Activated naive CD4-positive, alpha-beta T cell treated with anti-CD3 and anti-CD28 coated beads for 36 hours (primary cell): ENCODE measurements around the gene BTBD19. TPM values are rescaled to one million over a fixed set of nuclear protein-coding genes. Genes with fewer than 3 reads are reported as not detected.
"Not testable (repeated sequence)": the region's sequence is repeated elsewhere in the genome, so short reads cannot be mapped to it uniquely, and the experiment has no call there.

ENCODE experiments used
- CTCF ChIA-PET: fragments of 350-600 bp; sonication (Branson Sonifier 250); formaldehyde crosslinking; loops from one replicate; lab custom pipeline; 2021; ENCODE audit warnings: antibody characterized with exemption; lab: Charles Lee
- DNase-seq: peaks from one replicate; pipeline ENCODE4 v3.0.0-alpha.2; 2020
- H3K27ac Mint-ChIP-seq: one replicate; pipeline ENCODE4 v1.8.0; 2021; ENCODE audit warnings: mild to moderate bottlenecking, mixed read lengths
- H3K27me3 Mint-ChIP-seq: one replicate; pipeline ENCODE4 v1.8.0; 2021; ENCODE audit warnings: low read depth, mixed read lengths
- H3K36me3 Mint-ChIP-seq: one replicate; pipeline ENCODE4 v1.8.0; 2021; ENCODE audit warnings: low read depth, mixed read lengths
- H3K4me1 Mint-ChIP-seq: one replicate; pipeline ENCODE4 v1.8.0; 2021; ENCODE audit warnings: low read depth, mixed read lengths
- H3K4me3 Mint-ChIP-seq: one replicate; pipeline ENCODE4 v1.8.0; 2021; ENCODE audit warnings: mild to moderate bottlenecking, moderate library complexity, mixed read lengths
- H3K9me3 Mint-ChIP-seq: one replicate; pipeline ENCODE4 v1.8.0; 2021; ENCODE audit warnings: mixed read lengths
- intact Hi-C: fragments of 100-400 bp; cut with micrococcal nuclease; formaldehyde crosslinking; loops from one replicate; pipeline ENCODE4 v1.15.1; 2023
- total RNA-seq, 2 experiments: library from RNA; stranded (reverse); gene quantifications; one replicate each; pipeline ENCODE4 v1.2.3, GENCODE V29; 2021

Gene BTBD19
- total RNA-seq, 2 experiments from 2014 or later = 5.9 to 6.7 TPM

GRCh38 chr1:44835738-44836675 lies 27.7 kb downstream of the BTBD19 start:
- Mint-ChIP-seq H3K9me3 (no peaks in the 10 kb centered on the region), H3K4me1 (peaks cover 5% of the 10 kb centered on the region), H3K36me3 (no peaks in the 10 kb centered on the region), H3K4me3 (no peak overlapping the region), H3K27me3 (peaks cover 9% of the 10 kb centered on the region), H3K27ac (no peak overlapping the region)
- CTCF ChIA-PET = interaction anchor here (0.6 to 2.2 kb wide), 16 partner anchors 8 to 467 kb away, joined by 3 to 15 read pairs (median 4); partner anchors contain the start of genes EIF2B3, HECTD3 and RNU5D-1
- peak; percentile 98 for DNase-seq
- intact Hi-C loops = loop anchor here (1.0 to 2.0 kb wide), 4 partner anchors 150 to 657 kb away; partner anchors contain the start of genes EIF2B3 and HECTD3

GRCh38 chr1:44838294-44838693 lies 30.0 kb downstream of the BTBD19 start:
- CTCF ChIA-PET = interaction anchor here (0.7 to 1.0 kb wide), 3 partner anchors 25 to 369 kb away, joined by 3 to 7 read pairs (median 6); no protein-coding TSS in a partner anchor

GRCh38 chr1:44839576-44839975 lies 31.3 kb downstream of the BTBD19 start:
- Mint-ChIP-seq H3K4me1 (peaks cover 9% of the 10 kb centered on the region), H3K36me3 (peaks cover 3% of the 10 kb centered on the region), H3K27ac (no peak overlapping the region), H3K27me3 (peaks cover 28% of the 10 kb centered on the region), H3K9me3 (no peaks in the 10 kb centered on the region), H3K4me3 (no peak overlapping the region)
- intact Hi-C loops = no loop called here
- DNase-seq = no peak
- CTCF ChIA-PET = no interaction called here

More at GRCh38 chr1:44838294-44838693, 30.0 kb downstream of the BTBD19 start:
- H3K27ac Mint-ChIP-seq, intact Hi-C loops, H3K36me3 Mint-ChIP-seq, H3K9me3 Mint-ChIP-seq, H3K4me3 Mint-ChIP-seq, H3K4me1 Mint-ChIP-seq, DNase-seq: not testable (repeated sequence)
- H3K27me3 Mint-ChIP-seq = peaks cover 25% of the 10 kb centered on the region

- Mint-ChIP-seq H3K4me3 (no peak overlapping the region), H3K9me3 (peaks cover 2% of the 10 kb centered on the region), H3K27me3 (peaks cover 28% of the 10 kb centered on the region), H3K27ac (no peak overlapping the region), H3K4me1 (peaks cover 4% of the 10 kb centered on the region), H3K36me3 (peaks cover 9% of the 10 kb centered on the region)
- intact Hi-C loops = no loop called here
- no peak for DNase-seq
- CTCF ChIA-PET = no interaction called here
These were observed 34.2 kb downstream of the BTBD19 start for GRCh38 chr1:44842486-44842861.

- Mint-ChIP-seq H3K4me1 (peaks cover 4% of the 10 kb centered on the region), H3K9me3 (peaks cover 2% of the 10 kb centered on the region), H3K27me3 (peaks cover 28% of the 10 kb centered on the region), H3K27ac (no peak within 1 kb of the TSS), H3K36me3 (peaks cover 9% of the 10 kb centered on the region), H3K4me3 (peak within 1 kb of the TSS; percentile 9)
- DNase-seq = peak; percentile 26
- intact Hi-C loops = no loop called here
- CTCF ChIA-PET = no interaction called here
These were observed 34.7 kb downstream of the BTBD19 start, which contains the start of gene PTCH2 for GRCh38 chr1:44842862-44843655. Gene PTCH2 (minus strand): TSS chr1:44843253. CDS start chr1:44842932, 321 bp downstream.

- Mint-ChIP-seq H3K27ac (no peak overlapping the region), H3K36me3 (peaks cover 31% of the 10 kb centered on the region), H3K4me1 (peaks cover 19% of the 10 kb centered on the region), H3K4me3 (no peak overlapping the region), H3K9me3 (peaks cover 2% of the 10 kb centered on the region), H3K27me3 (peaks cover 10% of the 10 kb centered on the region)
- DNase-seq = no peak
- intact Hi-C loops = no loop called here
- CTCF ChIA-PET = no interaction called here
These were observed 38.7 kb downstream of the BTBD19 start for GRCh38 chr1:44846985-44847384.

- DNase-seq = no peak
- Mint-ChIP-seq H3K9me3 (peaks cover 2% of the 10 kb centered on the region), H3K4me1 (peaks cover 14% of the 10 kb centered on the region), H3K27me3 (peaks cover 3% of the 10 kb centered on the region), H3K27ac (no peak overlapping the region), H3K4me3 (no peak overlapping the region), H3K36me3 (peaks cover 33% of the 10 kb centered on the region)
- CTCF ChIA-PET = interaction anchor here (0.7 to 1.2 kb wide), 2 partner anchors 11 to 48 kb away, joined by 3 to 7 read pairs; partner anchors contain the start of gene PLK3
- intact Hi-C loops = no loop called here
These were observed 39.5 kb downstream of the BTBD19 start for GRCh38 chr1:44847845-44848244.

GRCh38 chr1:44848456-44849181 lies 40.3 kb downstream of the BTBD19 start:
- no peak for DNase-seq
- Mint-ChIP-seq H3K9me3 (peaks cover 2% of the 10 kb centered on the region), H3K27me3 (peaks cover 3% of the 10 kb centered on the region), H3K4me1 (peaks cover 14% of the 10 kb centered on the region), H3K36me3 (peaks cover 39% of the 10 kb centered on the region), H3K27ac (peak overlapping the region; percentile 13), H3K4me3 (no peak overlapping the region)
- intact Hi-C loops = no loop called here
- CTCF ChIA-PET = interaction anchor here (0.6 to 1.2 kb wide), 3 partner anchors 12 to 34 kb away, joined by 4 to 7 read pairs (median 5); no protein-coding TSS in a partner anchor

GRCh38 chr1:44849575-44850132 lies 41.3 kb downstream of the BTBD19 start:
- peaks cover 40% of the 10 kb centered on the region for H3K36me3 Mint-ChIP-seq
- intact Hi-C loops = no loop called here
- H3K4me3 Mint-ChIP-seq = no peak overlapping the region
- peak overlapping the region; percentile 47 for H3K27ac Mint-ChIP-seq
- H3K27me3 Mint-ChIP-seq = no peaks in the 10 kb centered on the region
- DNase-seq = peak; percentile 46
- H3K4me1 Mint-ChIP-seq = peaks cover 14% of the 10 kb centered on the region
- CTCF ChIA-PET = interaction anchor here (0.5 to 1.6 kb wide), 5 partner anchors 13 to 312 kb away, joined by 3 to 5 read pairs (median 4); no protein-coding TSS in a partner anchor
- peaks cover 2% of the 10 kb centered on the region for H3K9me3 Mint-ChIP-seq

- no peak for DNase-seq
- peaks cover 14% of the 10 kb centered on the region for H3K4me1 Mint-ChIP-seq
- H3K27ac Mint-ChIP-seq = no peak overlapping the region
- H3K4me3 Mint-ChIP-seq = no peak overlapping the region
- intact Hi-C loops = no loop called here
- CTCF ChIA-PET = no interaction called here
- no peaks in the 10 kb centered on the region for H3K9me3 Mint-ChIP-seq
- H3K36me3 Mint-ChIP-seq = peaks cover 38% of the 10 kb centered on the region
- H3K27me3 Mint-ChIP-seq = no peaks in the 10 kb centered on the region
These were observed 43.0 kb downstream of the BTBD19 start for GRCh38 chr1:44851308-44851707.

GRCh38 chr1:44853201-44853600 lies 44.9 kb downstream of the BTBD19 start:
- Mint-ChIP-seq H3K4me3 (no peak overlapping the region), H3K27ac (no peak overlapping the region), H3K36me3 (peaks cover 46% of the 10 kb centered on the region), H3K4me1 (peaks cover 14% of the 10 kb centered on the region), H3K9me3 (no peaks in the 10 kb centered on the region), H3K27me3 (no peaks in the 10 kb centered on the region)
- CTCF ChIA-PET = interaction anchor here (0.6 kb wide), 1 partner anchor 739 kb away, joined by 3 read pairs; no protein-coding TSS in a partner anchor
- intact Hi-C loops = no loop called here
- no peak for DNase-seq
